Liver (tissue), 9 donors: ENCODE results near the gene MAPK6. TPM values are rescaled to one million over a fixed set of nuclear protein-coding genes. Genes with fewer than 3 reads are reported as not detected.

Experiments used
- DNase-seq: peaks from one replicate; pipeline ENCODE4 v3.0.0-alpha.2; 2017; ENCODE audit warnings: low spot score
- H3K27ac ChIP-seq, 2 donors: one replicate each; pipeline ENCODE4 v1.7.0; 2013; ENCODE audit warnings: inconsistent platforms in 2 of 2, low read length in 2 of 2, control low read depth in 1 of 2, low read depth in 1 of 2, mild to moderate bottlenecking in 1 of 2
- H3K27me3 ChIP-seq, 4 donors: one replicate each; pipeline versions ENCODE4 v1.6.1 to v1.7.0; 2013; ENCODE audit warnings: low read length in 3 of 4, inconsistent platforms in 1 of 4, mild to moderate bottlenecking in 1 of 4, moderate library complexity in 1 of 4; ENCODE audit not compliant: control insufficient read depth in 4 of 4, insufficient read depth in 4 of 4
- H3K36me3 ChIP-seq, 4 donors: one replicate each; pipeline versions ENCODE4 v1.6.1 to v1.7.0; 2013; ENCODE audit warnings: low read length in 3 of 4, mild to moderate bottlenecking in 3 of 4, low read depth in 1 of 4, moderate library complexity in 1 of 4; ENCODE audit not compliant: control insufficient read depth in 4 of 4, insufficient read depth in 3 of 4
- H3K4me1 ChIP-seq, 4 donors: one replicate each; pipeline versions ENCODE4 v1.6.1 to v1.7.0; 2013; ENCODE audit warnings: low read length in 3 of 4, mild to moderate bottlenecking in 3 of 4, moderate library complexity in 1 of 4; ENCODE audit not compliant: control insufficient read depth in 4 of 4, insufficient read depth in 4 of 4
- H3K4me3 ChIP-seq, 3 donors: one replicate each; pipeline versions ENCODE4 v1.6.1 to v1.7.0; 2013; ENCODE audit warnings: low read length in 3 of 3, control low read depth in 1 of 3, low read depth in 1 of 3, mild to moderate bottlenecking in 1 of 3
- H3K9ac ChIP-seq, 2 donors: one replicate each; pipeline ENCODE4 v1.7.0; 2013; ENCODE audit warnings: low read length in 2 of 2, mild to moderate bottlenecking in 2 of 2, moderate library complexity in 2 of 2, control low read depth in 1 of 2, low read depth in 1 of 2
- H3K9me3 ChIP-seq, 4 donors: one replicate each; pipeline versions ENCODE4 v1.6.1 to v1.7.0; 2013; ENCODE audit warnings: low read length in 3 of 4; ENCODE audit not compliant: control insufficient read depth in 4 of 4
- ATF3 ChIP-seq: IDR thresholded peaks from 2 replicates; pipeline ENCODE4 v1.6.1; 2016; ENCODE audit warnings: antibody characterized with exemption
- EGR1 ChIP-seq, 2 donors: IDR thresholded peaks; 2 replicates each; pipeline ENCODE4 v1.6.1; 2016 to 2018; ENCODE audit warnings: antibody characterized with exemption in 2 of 2, low read depth in 2 of 2
- FOXA1 ChIP-seq: IDR thresholded peaks from 2 replicates; pipeline ENCODE4 v1.6.1; 2016; ENCODE audit warnings: antibody characterized with exemption
- FOXA2 ChIP-seq: IDR thresholded peaks from 2 replicates; pipeline ENCODE4 v1.6.1; 2016; ENCODE audit warnings: antibody characterized with exemption
- GABPA ChIP-seq, 2 donors: IDR thresholded peaks in 1 of 2; conservative IDR thresholded peaks in 1 of 2; 2 replicates each; pipeline ENCODE4 v1.6.1; 2016; ENCODE audit warnings: antibody characterized with exemption in 2 of 2, mild to moderate bottlenecking in 1 of 2, moderate library complexity in 1 of 2
- HNF4A ChIP-seq, 2 donors: conservative IDR thresholded peaks; 2 replicates each; pipeline ENCODE4 v1.6.1; 2016; ENCODE audit warnings: antibody characterized with exemption in 2 of 2, mild to moderate bottlenecking in 2 of 2
- HNF4G ChIP-seq: IDR thresholded peaks from 2 replicates; pipeline ENCODE4 v1.6.1; 2016; ENCODE audit warnings: antibody characterized with exemption
- JUND ChIP-seq, 2 donors: IDR thresholded peaks; 2 replicates each; pipeline ENCODE4 v1.6.1; 2016; ENCODE audit warnings: antibody characterized with exemption in 2 of 2
- MAX ChIP-seq: IDR thresholded peaks from 2 replicates; pipeline ENCODE4 v1.6.1; 2016; ENCODE audit warnings: antibody characterized with exemption
- NR2F2 ChIP-seq: IDR thresholded peaks from 2 replicates; pipeline ENCODE4 v1.6.1; 2016; ENCODE audit warnings: antibody characterized with exemption
- RAD21 ChIP-seq, 2 donors: IDR thresholded peaks; 2 replicates each; pipeline ENCODE4 v1.6.1; 2016; ENCODE audit warnings: antibody characterized with exemption in 2 of 2, mild to moderate bottlenecking in 2 of 2
- REST ChIP-seq: IDR thresholded peaks from 2 replicates; pipeline ENCODE4 v1.6.1; 2016; ENCODE audit warnings: antibody characterized with exemption, mild to moderate bottlenecking
- RXRA ChIP-seq, 2 donors: IDR thresholded peaks; 2 replicates each; pipeline ENCODE4 v1.6.1; 2017 to 2018; ENCODE audit warnings: antibody characterized with exemption in 2 of 2, mild to moderate bottlenecking in 1 of 2
- SP1 ChIP-seq: IDR thresholded peaks from 2 replicates; pipeline ENCODE4 v1.6.1; 2018; ENCODE audit warnings: antibody characterized with exemption, mild to moderate bottlenecking
- TAF1 ChIP-seq: conservative IDR thresholded peaks from 2 replicates; pipeline ENCODE4 v1.6.1; 2016; ENCODE audit warnings: antibody characterized with exemption, mild to moderate bottlenecking
- YY1 ChIP-seq: IDR thresholded peaks from 2 replicates; pipeline ENCODE4 v1.6.1; 2016; ENCODE audit warnings: antibody characterized with exemption, mild to moderate bottlenecking
- WGBS: extraction: QIAGEN DNeasy Blood & Tissue Kit; methylation state at CpG from one replicate; pipeline ENCODE4 v1.1.7; 2013; 5-methylcytosine and 5-hydroxymethylcytosine counted together
- polyA plus RNA-seq, 2 donors: library from polyadenylated mRNA; stranded (reverse) in 1 of 2; unstranded in 1 of 2; fragments of 200-250 nt in 1 of 2; fragments of >200 nt in 1 of 2; fragmentation: Nextera tagmentation in 1 of 2; extraction: Ambion mirVana in 1 of 2; gene quantifications; one replicate each; pipeline versions ENCODE4 v1.2.1 to v1.2.3, GENCODE V29; 2013 to 2015
- total RNA-seq, 2 donors: library from RNA; depleted of rRNA; stranded (reverse); fragments of >200 nt; gene quantifications; one replicate each; pipeline ENCODE4 v1.2.3, GENCODE V29; 2014
- TF ChIP-seq, protein P1 (sequence below): IDR thresholded peaks from 2 replicates; pipeline ENCODE4 v1.6.1; 2016; ENCODE audit warnings: antibody characterized with exemption
- TF ChIP-seq, protein P2 (sequence below): fragments of 150-350 bp; IDR thresholded peaks from 2 replicates; pipeline ENCODE4 v1.5.1; 2017; ENCODE audit warnings: improper control_type of control experiment, low read depth, low read length; ENCODE audit not compliant: missing input control
- donor health status: healthy.
- donor health status: healthy.
- donor health status: healthy.
- donor health status: healthy.
- donor health status: healthy.

The MAPK6 gene
- total and polyA plus RNA-seq, 4 donors, result 9.7 to 47.8 (median 32.1) TPM

DNA sequence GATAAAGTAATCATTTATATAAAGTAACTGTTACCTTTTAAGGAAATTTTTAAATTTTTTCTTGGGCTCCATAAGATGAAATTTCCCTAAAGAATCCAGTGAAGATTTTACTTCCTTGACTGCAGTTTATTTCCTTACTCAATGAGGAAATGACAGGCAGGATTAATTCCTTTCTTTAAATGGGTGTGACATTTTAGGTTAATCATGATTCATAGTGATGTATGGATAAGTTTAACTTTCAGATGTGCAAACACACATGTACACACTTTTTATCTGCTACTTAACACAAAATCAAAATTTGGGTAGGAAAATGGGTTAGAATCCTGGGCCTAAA is 36.3 kb upstream of the MAPK6 start:
- no peaks in the 10 kb centered on the region for H3K36me3 ChIP-seq
- H3K27ac ChIP-seq, result no peak overlapping the region
- TF ChIP-seq YY1, result no peak
- TF ChIP-seq HNF4G, result no peak
- no peak for TF ChIP-seq FOXA1
- no peak for TF ChIP-seq JUND (IDR thresholded peaks at IDR 0.05)
- TF ChIP-seq EGR1 (IDR thresholded peaks at IDR 0.05; ENCODE audit: low read depth in 2 of 2), result no peak
- no peak for TF ChIP-seq NR2F2
- H3K9me3 ChIP-seq, result no peaks in the 10 kb centered on the region
- no peak overlapping the region for H3K4me3 ChIP-seq
- no peak overlapping the region for H3K9ac ChIP-seq
- peaks cover 0 to 11% (median 10%) of the 10 kb centered on the region in 4 donors for H3K4me1 ChIP-seq
- no peaks in the 10 kb centered on the region for H3K27me3 ChIP-seq
- DNase-seq, result no peak

DNA sequence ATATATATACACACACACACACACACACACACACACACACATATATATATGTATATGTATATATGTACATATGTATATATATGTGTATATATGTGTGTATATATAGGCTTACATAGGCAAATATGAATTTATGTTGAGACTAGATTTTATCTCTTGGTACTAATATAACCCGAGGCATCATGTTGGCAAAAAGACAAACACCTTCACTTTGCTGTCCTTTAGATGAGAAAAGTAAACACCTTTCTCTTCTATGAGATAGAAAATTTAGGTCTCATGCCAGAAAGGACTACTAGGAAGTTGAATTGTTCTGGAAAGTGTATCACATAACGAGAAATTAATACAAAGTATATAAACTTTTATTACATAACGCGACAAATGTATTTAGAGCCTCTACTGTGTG is 27.9 kb upstream of the MAPK6 start:
- TF ChIP-seq REST (no peak), TAF1 (no peak), ATF3 (no peak), FOXA1 (no peak), NR2F2 (no peak), FOXA2 (no peak), GABPA (IDR thresholded peaks at IDR 0.05 in 1 of 2, conservative IDR thresholded peaks at IDR 0.05 in 1 of 2) (no peak), MAX (no peak), RXRA (IDR thresholded peaks at IDR 0.05) (no peak), SP1 (no peak), RAD21 (IDR thresholded peaks at IDR 0.05) (no peak), JUND (IDR thresholded peaks at IDR 0.05) (no peak), EGR1 (IDR thresholded peaks at IDR 0.05; ENCODE audit: low read depth in 2 of 2) (no peak), YY1 (no peak), HNF4A (conservative IDR thresholded peaks at IDR 0.05) (no peak), HNF4G (no peak)
- TF ChIP-seq, protein P1, sequence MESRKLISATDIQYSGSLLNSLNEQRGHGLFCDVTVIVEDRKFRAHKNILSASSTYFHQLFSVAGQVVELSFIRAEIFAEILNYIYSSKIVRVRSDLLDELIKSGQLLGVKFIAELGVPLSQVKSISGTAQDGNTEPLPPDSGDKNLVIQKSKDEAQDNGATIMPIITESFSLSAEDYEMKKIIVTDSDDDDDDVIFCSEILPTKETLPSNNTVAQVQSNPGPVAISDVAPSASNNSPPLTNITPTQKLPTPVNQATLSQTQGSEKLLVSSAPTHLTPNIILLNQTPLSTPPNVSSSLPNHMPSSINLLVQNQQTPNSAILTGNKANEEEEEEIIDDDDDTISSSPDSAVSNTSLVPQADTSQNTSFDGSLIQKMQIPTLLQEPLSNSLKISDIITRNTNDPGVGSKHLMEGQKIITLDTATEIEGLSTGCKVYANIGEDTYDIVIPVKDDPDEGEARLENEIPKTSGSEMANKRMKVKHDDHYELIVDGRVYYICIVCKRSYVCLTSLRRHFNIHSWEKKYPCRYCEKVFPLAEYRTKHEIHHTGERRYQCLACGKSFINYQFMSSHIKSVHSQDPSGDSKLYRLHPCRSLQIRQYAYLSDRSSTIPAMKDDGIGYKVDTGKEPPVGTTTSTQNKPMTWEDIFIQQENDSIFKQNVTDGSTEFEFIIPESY, result no peak
- TF ChIP-seq, protein P2, sequence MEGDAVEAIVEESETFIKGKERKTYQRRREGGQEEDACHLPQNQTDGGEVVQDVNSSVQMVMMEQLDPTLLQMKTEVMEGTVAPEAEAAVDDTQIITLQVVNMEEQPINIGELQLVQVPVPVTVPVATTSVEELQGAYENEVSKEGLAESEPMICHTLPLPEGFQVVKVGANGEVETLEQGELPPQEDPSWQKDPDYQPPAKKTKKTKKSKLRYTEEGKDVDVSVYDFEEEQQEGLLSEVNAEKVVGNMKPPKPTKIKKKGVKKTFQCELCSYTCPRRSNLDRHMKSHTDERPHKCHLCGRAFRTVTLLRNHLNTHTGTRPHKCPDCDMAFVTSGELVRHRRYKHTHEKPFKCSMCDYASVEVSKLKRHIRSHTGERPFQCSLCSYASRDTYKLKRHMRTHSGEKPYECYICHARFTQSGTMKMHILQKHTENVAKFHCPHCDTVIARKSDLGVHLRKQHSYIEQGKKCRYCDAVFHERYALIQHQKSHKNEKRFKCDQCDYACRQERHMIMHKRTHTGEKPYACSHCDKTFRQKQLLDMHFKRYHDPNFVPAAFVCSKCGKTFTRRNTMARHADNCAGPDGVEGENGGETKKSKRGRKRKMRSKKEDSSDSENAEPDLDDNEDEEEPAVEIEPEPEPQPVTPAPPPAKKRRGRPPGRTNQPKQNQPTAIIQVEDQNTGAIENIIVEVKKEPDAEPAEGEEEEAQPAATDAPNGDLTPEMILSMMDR, result no peak
- 85% methylated on average over 4 of the region's 4 CpGs for WGBS
- no peaks in the 10 kb centered on the region for H3K36me3 ChIP-seq

More for the DNA sequence above, 27.9 kb upstream of the MAPK6 start:
- Histone ChIP-seq H3K27ac (no peak overlapping the region), H3K27me3 (no peaks in the 10 kb centered on the region), H3K4me1 (no peaks in the 10 kb centered on the region), H3K4me3 (no peak overlapping the region), H3K9me3 (no peaks in the 10 kb centered on the region), H3K9ac (no peak overlapping the region)
- DNase-seq, result no peak
